HepG2 (cell line): ENCODE data around the gene TMEM131. TPM values are rescaled to one million over a fixed set of nuclear protein-coding genes. Genes with fewer than 3 reads are reported as not detected.

Experiments used
- ATAC-seq: fragments of 200-7000 bp; cut with Tn5 transposase; 3 replicates; pipeline ENCODE4 v1.9.1; 2020; ENCODE audit warnings: mild to moderate bottlenecking, moderate library complexity
- BruUV-seq: library from RNA; stranded (reverse); fragments of 400-500 nt; replicated peaks from 2 replicates; lab custom pipeline; 2021; lab: Mats Ljungman, UMichigan
- CTCF ChIA-PET: fragments of 300-600 bp; formaldehyde crosslinking; extraction: SDS; loops from one replicate; lab custom pipeline; 2021; ENCODE audit warnings: low total read pairs, inconsistent platforms, low intra/inter-chr PET ratio; lab: Yijun Ruan, JAX
- POLR2A ChIA-PET: fragments of 350-600 bp; sonication (Branson Sonifier 250); formaldehyde crosslinking; loops from one replicate; lab custom pipeline; 2020; ENCODE audit warnings: antibody characterized with exemption, inconsistent platforms; lab: Yijun Ruan, JAX
- DNase-seq: peaks from one replicate; pipeline ENCODE4 v3.0.0-alpha.2; 2015; ENCODE audit warnings: low spot score
- FAIRE-seq: peaks from 3 replicates; lab custom pipeline; 2011; peaks lifted over from hg19 to GRCh38; lab: Jason Lieb, UNC
- H2AFZ ChIP-seq: one replicate; pipeline ENCODE4 v1.6.1; 2011; ENCODE audit warnings: low read length, inconsistent platforms
- H3K27ac ChIP-seq: fragments of 300-600 bp; 3 replicates; pipeline ENCODE4 v1.8.0; 2011; ENCODE audit warnings: mixed run types, mild to moderate bottlenecking, mixed read lengths, low read length, inconsistent platforms; ENCODE audit not compliant: insufficient read depth; ENCODE audit errors: extremely low read length
- H3K27me3 ChIP-seq, 2 experiments: fragments of 200-600 bp in 1 of 2; 2 replicates in 1 of 2; 3 replicates in 1 of 2; pipeline versions ENCODE4 v1.6.0 to v1.8.0; 2011; ENCODE audit warnings: low read length in 2 of 2, mild to moderate bottlenecking in 2 of 2, moderate library complexity in 2 of 2, inconsistent platforms in 1 of 2; ENCODE audit not compliant: insufficient read depth in 2 of 2, control insufficient read depth in 1 of 2
- H3K36me3 ChIP-seq, 2 experiments: fragments of 200-600 bp in 1 of 2; replicated peaks in 1 of 2; 2 replicates in 1 of 2; 3 replicates in 1 of 2; pipeline versions ENCODE4 v1.5.1 to v1.8.0; 2011; ENCODE audit warnings: low read length in 2 of 2, inconsistent platforms in 1 of 2; ENCODE audit not compliant: insufficient read depth in 2 of 2, control insufficient read depth in 1 of 2
- H3K4me1 ChIP-seq: 2 replicates; pipeline ENCODE4 v1.5.1; 2012; ENCODE audit warnings: low read length, inconsistent platforms; ENCODE audit not compliant: insufficient read depth
- H3K4me2 ChIP-seq: 2 replicates; pipeline ENCODE4 v1.6.0; 2011; ENCODE audit warnings: low read depth, low read length, inconsistent platforms
- H3K4me3 ChIP-seq, 3 experiments: fragments of 200-600 bp in 1 of 3; sonication (generic), shearing (Covaris generic) in 1 of 3; replicated peaks in 1 of 3; 2 replicates each; pipeline ENCODE4 v1.5.1; 2011 to 2016; ENCODE audit warnings: low read length in 3 of 3, inconsistent platforms in 2 of 3, low read depth in 2 of 3, mild to moderate bottlenecking in 2 of 3, control low read depth in 1 of 3, mixed read lengths in 1 of 3; ENCODE audit not compliant: insufficient read depth in 1 of 3
- H3K79me2 ChIP-seq: one replicate; pipeline ENCODE4 v1.6.1; 2011; ENCODE audit warnings: low read length, inconsistent platforms; ENCODE audit not compliant: insufficient read depth
- H3K9ac ChIP-seq: 2 replicates; pipeline ENCODE4 v1.6.0; 2011; ENCODE audit warnings: mild to moderate bottlenecking, low read depth, low read length, inconsistent platforms; ENCODE audit not compliant: insufficient read depth
- H3K9me3 ChIP-seq: 2 replicates; pipeline ENCODE4 v1.5.1; 2012; ENCODE audit warnings: mild to moderate bottlenecking, low read length
- H4K20me1 ChIP-seq: 2 replicates; pipeline ENCODE4 v1.6.0; 2011; ENCODE audit warnings: inconsistent platforms, mild to moderate bottlenecking, low read length, moderate library complexity; ENCODE audit not compliant: insufficient read depth
- AHR ChIP-seq: IDR thresholded peaks from 2 replicates; pipeline ENCODE4 v1.6.1; 2018; ENCODE audit warnings: missing genetic modification reagents, missing compliant biosample characterization
- KDM5B ChIP-seq: sonication (generic); formaldehyde crosslinking; IDR thresholded peaks from 2 replicates; pipeline ENCODE4 v1.4.0; 2020; ENCODE audit warnings: missing genetic modification reagents, mild to moderate bottlenecking, borderline replicate concordance
- PITX1 ChIP-seq: sonication (generic); formaldehyde crosslinking; IDR thresholded peaks from 2 replicates; pipeline ENCODE4 v1.5.1; 2020; ENCODE audit warnings: mild to moderate bottlenecking, missing genetic modification reagents
- SNRNP70 ChIP-seq: fragments of 200-400 bp; formaldehyde crosslinking; IDR thresholded peaks from 2 replicates; pipeline ENCODE4 v1.6.1; 2017; ENCODE audit warnings: mild to moderate bottlenecking, low read depth, low read length, moderate library complexity
- TBX3 ChIP-seq: fragments of 450-650 bp; IDR thresholded peaks from 2 replicates; pipeline ENCODE4 v1.6.1; 2017; ENCODE audit warnings: antibody characterized with exemption, mild to moderate bottlenecking, inconsistent platforms, borderline replicate concordance
- TEAD3 ChIP-seq: optimal IDR thresholded peaks from 2 replicates; pipeline ENCODE3; 2016; ENCODE audit warnings: borderline replicate concordance
- ZBTB2 ChIP-seq: sonication (generic); formaldehyde crosslinking; IDR thresholded peaks from 2 replicates; pipeline ENCODE4 v1.8.0; 2022; ENCODE audit warnings: low read depth, missing genetic modification reagents
- ZBTB26 ChIP-seq: IDR thresholded peaks from 2 replicates; pipeline ENCODE4 v1.6.1; 2016; ENCODE audit warnings: missing compliant biosample characterization, missing genetic modification reagents, borderline replicate concordance
- ZMYM3 ChIP-seq: sonication (generic); formaldehyde crosslinking; IDR thresholded peaks from 2 replicates; pipeline ENCODE4 v1.5.1; 2020; ENCODE audit warnings: mild to moderate bottlenecking, missing genetic modification reagents
- ZNF768 ChIP-seq: sonication (generic); formaldehyde crosslinking; IDR thresholded peaks from 2 replicates; pipeline ENCODE4 v1.4.0; 2020; ENCODE audit warnings: missing genetic modification reagents
- ZSCAN9 ChIP-seq: IDR thresholded peaks from 2 replicates; pipeline ENCODE4 v1.6.1; 2016; ENCODE audit warnings: borderline replicate concordance
- WGBS: methylation state at CpG from one replicate; pipeline ENCODE4 v1.1.6; 2017; ENCODE audit warnings: low lambda C conversion rate; 5-methylcytosine and 5-hydroxymethylcytosine counted together
- in situ Hi-C: cut with HindIII; loops from 2 replicates; pipeline ENCODE4 v1.10.0; 2017; ENCODE audit warnings: low pct_unique_long_range_greater_than_20kb; ENCODE audit not compliant: extremely low pct_ligation_motif_present
- intact Hi-C: fragments of 100-400 bp; cut with micrococcal nuclease; formaldehyde crosslinking; loops from one replicate; pipeline ENCODE4 v1.10.0; 2022; ENCODE audit not compliant: unreplicated experiment
- polyA plus RNA-seq, 8 experiments: library from polyadenylated mRNA; depleted of rRNA in 3 of 8; stranded (reverse) in 7 of 8; unstranded in 1 of 8; fragments of >200 nt; fragmentation: Illumina TruSeq in 4 of 8; extraction: Trizol in 4 of 8; gene quantifications; 2 replicates each; pipeline versions ENCODE4 v1.2.1 to v1.2.3, GENCODE V29; 2011 to 2016; ENCODE audit warnings: low read depth in 4 of 8, missing spikeins in 1 of 8, mixed read lengths in 1 of 8; ENCODE audit not compliant: insufficient read depth in 1 of 8
- total RNA-seq, 5 experiments: library from RNA; depleted of rRNA; stranded (reverse); fragments of >200 nt; fragmentation: Illumina TruSeq; extraction: Trizol; gene quantifications; 2 replicates each; pipeline ENCODE4 v1.2.3, GENCODE V29; 2016; ENCODE audit warnings: low read depth in 1 of 5
- TF ChIP-seq, protein P1 (sequence below): IDR thresholded peaks from 2 replicates; pipeline ENCODE4 v1.6.1; 2016; ENCODE audit warnings: low read depth, missing genetic modification reagents, missing compliant biosample characterization

TMEM131 gene
- total and polyA plus RNA-seq, 2 of the 13 experiments (the other 11 are each of a cell fraction or from before 2014, with no cell fraction given): 17.9 to 19.5 TPM

- no peak for TF ChIP-seq TBX3
- TF ChIP-seq, all 625 proteins: peak for 2
These were observed 280.6 kb downstream of the TMEM131 start (continued) for GRCh38 chr2:97714950-97715652.

DNA sequence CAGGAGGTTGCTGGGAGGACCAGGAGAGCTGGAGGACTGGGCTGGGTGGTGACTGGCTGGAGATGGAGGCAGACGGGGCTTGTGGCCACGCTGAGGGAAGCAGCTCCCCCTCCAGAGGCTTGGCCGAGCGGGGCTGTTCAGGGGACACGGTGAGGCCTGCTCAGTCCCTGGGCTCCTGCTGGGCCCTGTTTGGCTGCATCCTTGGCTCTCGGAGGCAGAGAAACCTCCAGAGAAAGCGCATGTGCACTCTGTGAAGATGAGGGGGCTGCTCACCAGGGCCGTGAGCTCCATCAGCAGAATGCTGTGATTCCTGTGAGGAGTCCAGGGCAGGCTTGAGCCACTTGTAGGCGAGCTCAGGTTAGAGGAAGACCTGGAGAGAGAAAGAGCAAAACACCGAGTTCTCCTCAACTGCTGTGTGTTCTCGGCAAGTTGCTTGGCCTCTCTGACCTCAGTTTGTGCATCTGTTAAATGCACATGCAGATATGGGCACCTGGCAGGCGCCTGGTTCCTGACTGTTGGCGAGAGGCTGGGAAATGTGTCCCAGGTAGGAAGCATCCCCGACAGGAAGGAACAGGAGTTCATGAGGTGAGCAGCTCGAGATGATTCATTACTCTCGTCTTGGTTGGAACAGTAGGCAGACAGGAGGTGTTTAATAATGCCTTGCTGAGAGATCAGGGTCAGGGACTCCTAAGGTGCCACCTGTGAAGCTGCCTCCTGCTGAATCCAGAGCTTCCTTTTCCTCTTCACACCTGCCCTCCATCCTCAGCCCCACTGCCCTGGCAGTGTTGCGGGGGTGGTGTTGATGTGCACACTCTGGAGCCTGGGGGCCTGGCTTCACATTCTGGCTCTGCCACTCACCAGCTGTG, 281.4 kb downstream of the TMEM131 start:
- in situ Hi-C loops: no loop called here
- no peaks in the 10 kb centered on the region for H3K79me2 ChIP-seq
- intact Hi-C loops: loop anchor here (10.0 kb wide), 1 partner anchor 550 kb away; no protein-coding TSS in a partner anchor
- 36% methylated on average over 12 of the region's 17 CpGs for WGBS
- peak overlapping the region in 1 of 3 experiments; percentile 9; a peak in 1 of 6 replicates for H3K4me3 ChIP-seq
- ATAC-seq (no peak), FAIRE-seq (no peak), DNase-seq (no peak)
- ChIA-PET POLR2A (no interaction called here), CTCF (no interaction called here)
- no peaks in the 10 kb centered on the region for H3K9me3 ChIP-seq
- H3K4me1 ChIP-seq: peaks cover 14% of the 10 kb centered on the region
- no peaks in the 10 kb centered on the region for H3K36me3 ChIP-seq
- peaks cover 2 to 30% of the 10 kb centered on the region in 2 experiments; a peak in 4 of 5 replicates for H3K27me3 ChIP-seq
- no peaks in the 10 kb centered on the region for H4K20me1 ChIP-seq
- H2AFZ ChIP-seq: no peak overlapping the region
- H3K4me2 ChIP-seq: no peak overlapping the region; the same call in 1 of the 2 replicates
- H3K9ac ChIP-seq: no peak overlapping the region
- BruUV-seq: no TSS peak
- peak; percentile 7; the same call in 1 of the 2 replicates for TF ChIP-seq KDM5B (CRISPR knock-in tag)
- peak; percentile 97 for TF ChIP-seq ZNF768 (CRISPR knock-in tag)
- TF ChIP-seq, protein P1, sequence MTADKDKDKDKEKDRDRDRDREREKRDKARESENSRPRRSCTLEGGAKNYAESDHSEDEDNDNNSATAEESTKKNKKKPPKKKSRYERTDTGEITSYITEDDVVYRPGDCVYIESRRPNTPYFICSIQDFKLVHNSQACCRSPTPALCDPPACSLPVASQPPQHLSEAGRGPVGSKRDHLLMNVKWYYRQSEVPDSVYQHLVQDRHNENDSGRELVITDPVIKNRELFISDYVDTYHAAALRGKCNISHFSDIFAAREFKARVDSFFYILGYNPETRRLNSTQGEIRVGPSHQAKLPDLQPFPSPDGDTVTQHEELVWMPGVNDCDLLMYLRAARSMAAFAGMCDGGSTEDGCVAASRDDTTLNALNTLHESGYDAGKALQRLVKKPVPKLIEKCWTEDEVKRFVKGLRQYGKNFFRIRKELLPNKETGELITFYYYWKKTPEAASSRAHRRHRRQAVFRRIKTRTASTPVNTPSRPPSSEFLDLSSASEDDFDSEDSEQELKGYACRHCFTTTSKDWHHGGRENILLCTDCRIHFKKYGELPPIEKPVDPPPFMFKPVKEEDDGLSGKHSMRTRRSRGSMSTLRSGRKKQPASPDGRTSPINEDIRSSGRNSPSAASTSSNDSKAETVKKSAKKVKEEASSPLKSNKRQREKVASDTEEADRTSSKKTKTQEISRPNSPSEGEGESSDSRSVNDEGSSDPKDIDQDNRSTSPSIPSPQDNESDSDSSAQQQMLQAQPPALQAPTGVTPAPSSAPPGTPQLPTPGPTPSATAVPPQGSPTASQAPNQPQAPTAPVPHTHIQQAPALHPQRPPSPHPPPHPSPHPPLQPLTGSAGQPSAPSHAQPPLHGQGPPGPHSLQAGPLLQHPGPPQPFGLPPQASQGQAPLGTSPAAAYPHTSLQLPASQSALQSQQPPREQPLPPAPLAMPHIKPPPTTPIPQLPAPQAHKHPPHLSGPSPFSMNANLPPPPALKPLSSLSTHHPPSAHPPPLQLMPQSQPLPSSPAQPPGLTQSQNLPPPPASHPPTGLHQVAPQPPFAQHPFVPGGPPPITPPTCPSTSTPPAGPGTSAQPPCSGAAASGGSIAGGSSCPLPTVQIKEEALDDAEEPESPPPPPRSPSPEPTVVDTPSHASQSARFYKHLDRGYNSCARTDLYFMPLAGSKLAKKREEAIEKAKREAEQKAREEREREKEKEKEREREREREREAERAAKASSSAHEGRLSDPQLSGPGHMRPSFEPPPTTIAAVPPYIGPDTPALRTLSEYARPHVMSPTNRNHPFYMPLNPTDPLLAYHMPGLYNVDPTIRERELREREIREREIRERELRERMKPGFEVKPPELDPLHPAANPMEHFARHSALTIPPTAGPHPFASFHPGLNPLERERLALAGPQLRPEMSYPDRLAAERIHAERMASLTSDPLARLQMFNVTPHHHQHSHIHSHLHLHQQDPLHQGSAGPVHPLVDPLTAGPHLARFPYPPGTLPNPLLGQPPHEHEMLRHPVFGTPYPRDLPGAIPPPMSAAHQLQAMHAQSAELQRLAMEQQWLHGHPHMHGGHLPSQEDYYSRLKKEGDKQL (CRISPR knock-in tag): no peak
- TF ChIP-seq ZSCAN9 (CRISPR knock-in tag): no peak
- no peak for TF ChIP-seq ZBTB2 (CRISPR knock-in tag)
- TF ChIP-seq SNRNP70: no peak
- 0 out of 2 replicates have a peak, but pooled peaks have one; percentile 35 for TF ChIP-seq AHR (CRISPR knock-in tag)
- peak; percentile 6 for TF ChIP-seq TEAD3 (CRISPR knock-in tag)
- TF ChIP-seq PITX1 (CRISPR knock-in tag): no peak
- TF ChIP-seq ZBTB26: no peak
- peak; percentile 40; the same call in 1 of the 2 replicates for TF ChIP-seq ZMYM3 (CRISPR knock-in tag)
- TF ChIP-seq, all 625 proteins: peak for 5
- H3K27ac ChIP-seq: no peak overlapping the region
